ENCODE data around the gene C6orf120.

The C6orf120 gene

DNA sequence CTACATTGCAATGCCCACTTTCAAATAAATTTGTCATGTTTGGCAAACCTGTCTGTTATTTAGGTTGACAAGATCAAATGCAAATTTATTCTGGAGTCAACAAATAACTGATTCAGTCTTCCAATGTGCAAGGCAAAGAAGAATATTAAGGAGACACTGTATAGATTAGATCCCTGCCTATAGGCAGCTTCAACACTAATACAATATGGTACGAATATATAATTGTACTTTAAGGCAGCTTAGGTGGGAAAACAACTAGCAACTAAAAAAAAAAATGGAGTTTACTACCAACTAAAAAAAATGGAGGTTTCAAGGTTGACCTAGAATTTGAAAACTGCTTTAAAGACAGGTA is 24.1 kb downstream of the C6orf120 start:
- no peak for TF ChIP-seq CTCF (IDR thresholded peaks at IDR 0.05; ENCODE audit: control extremely low read depth, extremely low read depth, low read depth, missing control alignments)
- POLR2A ChIA-PET, result no interaction called here
- CTCF ChIA-PET, result no interaction called here

DNA sequence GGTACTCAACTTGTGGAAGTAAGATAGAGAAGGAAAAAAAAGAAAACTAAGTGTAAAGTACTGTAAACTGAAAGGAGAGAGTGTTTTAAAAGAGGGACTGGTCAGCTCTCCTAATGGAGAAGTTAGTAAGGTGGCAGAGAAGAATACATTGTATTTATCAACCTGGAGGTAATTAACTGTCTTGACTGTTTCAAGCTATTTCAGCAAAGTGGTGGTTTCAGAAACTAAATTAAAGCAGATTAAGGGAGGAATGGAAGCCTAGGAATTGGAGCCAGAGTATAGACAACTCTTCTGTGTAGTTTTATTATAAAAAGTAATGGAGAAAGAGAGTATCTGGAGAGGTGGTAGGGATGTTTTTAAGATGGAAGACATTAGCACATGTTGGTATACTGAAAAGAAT is 25.0 kb downstream of the C6orf120 start:
- CTCF ChIA-PET, result interaction anchor here (1.5 kb wide), 1 partner anchor 10 kb away, joined by 3 read pairs; no protein-coding TSS in a partner anchor
- POLR2A ChIA-PET, result no interaction called here
- TF ChIP-seq CTCF (IDR thresholded peaks at IDR 0.05; ENCODE audit: control extremely low read depth, extremely low read depth, low read depth, missing control alignments), result no peak
- DNase-seq (ENCODE audit: extremely low spot score), result no peak

More for the DNA sequence above, 24.1 kb downstream of the C6orf120 start:
- no peak for DNase-seq (ENCODE audit: extremely low spot score)

- no peak for DNase-seq (ENCODE audit: extremely low spot score)
- POLR2A ChIA-PET, result no interaction called here
- CTCF ChIA-PET, result no interaction called here
- no peak for TF ChIP-seq CTCF (IDR thresholded peaks at IDR 0.05; ENCODE audit: control extremely low read depth, extremely low read depth, low read depth, missing control alignments)
Observed at GRCh38 chr6:169729961-169730360, 28.0 kb downstream of the C6orf120 start.

- no peak for DNase-seq (ENCODE audit: extremely low spot score)
- CTCF ChIA-PET, result no interaction called here
- POLR2A ChIA-PET, result no interaction called here
- TF ChIP-seq CTCF (IDR thresholded peaks at IDR 0.05; ENCODE audit: control extremely low read depth, extremely low read depth, low read depth, missing control alignments), result no peak
Observed at GRCh38 chr6:169738204-169738975, 36.5 kb downstream of the C6orf120 start.

- POLR2A ChIA-PET, result no interaction called here
Observed at GRCh38 chr6:169738976-169739529, 37.1 kb downstream of the C6orf120 start.

GRCh38 chr6:169741344-169741743 is 39.4 kb downstream of the C6orf120 start:
- TF ChIP-seq CTCF (IDR thresholded peaks at IDR 0.05; ENCODE audit: control extremely low read depth, extremely low read depth, low read depth, missing control alignments), result no peak
- DNase-seq (ENCODE audit: extremely low spot score), result no peak
- ChIA-PET CTCF (interaction anchor here (0.9 to 1.3 kb wide), 5 partner anchors 10 to 49 kb away, joined by 3 to 4 read pairs (median 3); no protein-coding TSS in a partner anchor), POLR2A (no interaction called here)

More at GRCh38 chr6:169738976-169739529, 37.1 kb downstream of the C6orf120 start:
- TF ChIP-seq CTCF (IDR thresholded peaks at IDR 0.05; ENCODE audit: control extremely low read depth, extremely low read depth, low read depth, missing control alignments), result no peak
- CTCF ChIA-PET, result no interaction called here
- DNase-seq (ENCODE audit: extremely low spot score), result no peak
